ENCODE results near the gene DGCR6L.
"Not testable (repeated sequence)": the region's sequence is repeated elsewhere in the genome, so short reads cannot be mapped to it uniquely, and the experiment has no call there.

Gene DGCR6L

GRCh38 chr22:20275325-20275724 is 44.5 kb downstream of the DGCR6L start:
- not testable (repeated sequence) for H3K9me3 Mint-ChIP-seq; DNase-seq (ENCODE audit: low spot score in 2 of 2); H3K4me1 Mint-ChIP-seq; ATAC-seq (ENCODE audit: low read depth); H3K27me3 Mint-ChIP-seq; H3K27ac Mint-ChIP-seq; H3K4me3 Mint-ChIP-seq; H3K36me3 Mint-ChIP-seq

- not testable (repeated sequence) for H3K9me3 Mint-ChIP-seq; H3K4me1 Mint-ChIP-seq; H3K27me3 Mint-ChIP-seq; H3K36me3 Mint-ChIP-seq; ATAC-seq (ENCODE audit: low read depth); DNase-seq (ENCODE audit: low spot score in 2 of 2); H3K4me3 Mint-ChIP-seq; H3K27ac Mint-ChIP-seq
These were observed 45.5 kb downstream of the DGCR6L start for GRCh38 chr22:20274374-20274773.

DNA sequence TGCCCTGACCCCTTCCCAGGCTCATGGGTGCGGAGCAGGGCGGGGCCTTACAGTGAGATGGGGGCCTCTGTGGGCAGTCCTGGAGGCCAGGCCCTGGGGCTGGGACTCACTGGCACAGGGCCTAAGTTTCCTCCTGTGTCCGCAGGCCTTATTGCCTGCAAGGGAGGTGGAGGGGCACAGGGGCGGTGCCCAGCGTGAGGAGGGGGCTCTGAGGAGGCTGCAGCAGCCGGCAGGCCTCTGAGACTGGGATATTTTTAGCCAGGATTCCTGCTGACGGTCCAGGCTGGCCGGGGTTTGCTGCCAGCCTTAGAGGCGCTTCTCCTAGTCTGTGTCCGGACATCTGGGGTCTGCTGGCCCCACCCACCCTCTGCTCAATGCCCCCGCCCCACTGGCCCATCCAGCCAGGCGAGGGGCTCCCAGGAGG is 46.1 kb downstream of the DGCR6L start:
- no peak for ATAC-seq (ENCODE audit: low read depth)
- DNase-seq (ENCODE audit: low spot score in 2 of 2), result no peak
- Mint-ChIP-seq H3K4me1 (peaks cover under 1% of the 10 kb centered on the region), H3K4me3 (no peak overlapping the region), H3K36me3 (no peaks in the 10 kb centered on the region), H3K9me3 (no peaks in the 10 kb centered on the region), H3K27me3 (peaks cover 10% of the 10 kb centered on the region), H3K27ac (no peak overlapping the region)

GRCh38 chr22:20272700-20273099 is 47.2 kb downstream of the DGCR6L start:
- Mint-ChIP-seq H3K27me3 (peaks cover 10% of the 10 kb centered on the region), H3K9me3 (no peaks in the 10 kb centered on the region), H3K27ac (no peak overlapping the region), H3K36me3 (no peaks in the 10 kb centered on the region), H3K4me3 (no peak overlapping the region), H3K4me1 (peaks cover 3% of the 10 kb centered on the region)
- ATAC-seq (ENCODE audit: low read depth) (no peak), DNase-seq (ENCODE audit: low spot score in 2 of 2) (no peak)

DNA sequence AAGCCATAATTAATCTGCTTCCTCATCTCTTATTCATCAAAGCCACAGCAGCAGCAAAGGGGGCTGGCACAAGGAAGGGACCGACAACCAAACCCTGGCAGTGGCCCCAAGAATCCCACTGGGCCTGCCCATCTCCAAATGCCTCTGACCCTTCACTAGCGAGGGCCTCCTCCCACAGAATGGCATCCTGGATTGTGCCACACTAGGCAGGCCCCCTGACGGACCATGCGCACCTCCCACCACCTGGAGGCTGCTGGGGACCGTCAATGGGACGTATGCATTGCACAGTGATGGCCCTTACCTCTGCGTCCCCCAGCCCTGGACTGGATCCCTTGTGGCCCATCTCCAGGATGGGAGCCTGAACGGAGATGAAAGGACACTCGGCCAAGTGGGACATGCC is 47.7 kb downstream of the DGCR6L start:
- peaks cover 10% of the 10 kb centered on the region for H3K27me3 Mint-ChIP-seq
- H3K9me3 Mint-ChIP-seq, result no peaks in the 10 kb centered on the region
- H3K27ac Mint-ChIP-seq, result no peak overlapping the region
- no peak overlapping the region for H3K4me3 Mint-ChIP-seq
- DNase-seq (ENCODE audit: low spot score in 2 of 2) (no peak), ATAC-seq (ENCODE audit: low read depth) (no peak)
- H3K4me1 Mint-ChIP-seq, result peaks cover 3% of the 10 kb centered on the region
- no peaks in the 10 kb centered on the region for H3K36me3 Mint-ChIP-seq

DNA sequence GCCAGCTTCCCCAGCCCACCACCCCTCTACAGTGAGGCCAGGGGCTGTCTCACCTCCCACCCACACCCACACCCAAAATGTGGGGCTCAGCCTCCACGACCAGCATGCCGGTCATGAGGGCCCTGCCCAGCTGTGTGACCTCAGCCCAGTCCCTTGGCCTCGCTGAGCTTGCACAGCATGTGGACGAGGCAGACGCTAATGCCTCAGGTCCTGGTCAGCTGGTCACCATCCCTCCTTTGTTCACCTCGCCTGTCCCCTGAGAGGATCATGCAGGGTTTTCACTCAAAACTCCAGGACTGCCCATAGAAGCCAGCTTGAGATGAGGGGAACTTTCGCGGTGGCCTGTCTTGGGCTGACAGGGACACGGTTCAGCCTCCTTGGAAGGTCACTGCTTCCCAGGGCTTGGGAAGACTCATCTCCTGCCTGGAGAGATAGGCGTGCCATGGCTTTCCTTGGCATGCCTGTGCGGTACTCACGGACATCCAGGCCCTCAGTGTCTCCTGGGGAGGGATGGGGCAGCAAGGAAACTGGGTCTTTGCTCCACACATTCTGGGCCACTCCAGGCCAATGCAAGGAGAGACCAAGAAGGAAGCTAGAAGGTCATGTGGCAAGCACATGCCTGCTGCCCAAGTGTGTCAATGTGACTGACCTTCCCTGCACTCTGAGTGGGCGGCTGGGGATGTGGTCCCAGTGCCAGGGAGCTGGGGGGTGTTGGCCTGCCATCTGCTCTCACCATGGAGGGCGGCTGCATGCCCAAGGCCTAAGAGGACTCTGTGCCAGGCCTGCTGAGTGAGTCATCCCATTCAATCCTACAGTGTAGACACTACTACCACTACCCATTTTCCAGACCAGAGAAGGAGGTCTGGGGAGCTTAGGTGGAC is 48.5 kb downstream of the DGCR6L start:
- Mint-ChIP-seq H3K36me3 (no peaks in the 10 kb centered on the region), H3K27ac (no peak overlapping the region), H3K9me3 (no peaks in the 10 kb centered on the region), H3K27me3 (peaks cover 10% of the 10 kb centered on the region), H3K4me1 (peaks cover 3% of the 10 kb centered on the region), H3K4me3 (no peak overlapping the region)
- no peak for DNase-seq (ENCODE audit: low spot score in 2 of 2)
- no peak for ATAC-seq (ENCODE audit: low read depth)

DNA sequence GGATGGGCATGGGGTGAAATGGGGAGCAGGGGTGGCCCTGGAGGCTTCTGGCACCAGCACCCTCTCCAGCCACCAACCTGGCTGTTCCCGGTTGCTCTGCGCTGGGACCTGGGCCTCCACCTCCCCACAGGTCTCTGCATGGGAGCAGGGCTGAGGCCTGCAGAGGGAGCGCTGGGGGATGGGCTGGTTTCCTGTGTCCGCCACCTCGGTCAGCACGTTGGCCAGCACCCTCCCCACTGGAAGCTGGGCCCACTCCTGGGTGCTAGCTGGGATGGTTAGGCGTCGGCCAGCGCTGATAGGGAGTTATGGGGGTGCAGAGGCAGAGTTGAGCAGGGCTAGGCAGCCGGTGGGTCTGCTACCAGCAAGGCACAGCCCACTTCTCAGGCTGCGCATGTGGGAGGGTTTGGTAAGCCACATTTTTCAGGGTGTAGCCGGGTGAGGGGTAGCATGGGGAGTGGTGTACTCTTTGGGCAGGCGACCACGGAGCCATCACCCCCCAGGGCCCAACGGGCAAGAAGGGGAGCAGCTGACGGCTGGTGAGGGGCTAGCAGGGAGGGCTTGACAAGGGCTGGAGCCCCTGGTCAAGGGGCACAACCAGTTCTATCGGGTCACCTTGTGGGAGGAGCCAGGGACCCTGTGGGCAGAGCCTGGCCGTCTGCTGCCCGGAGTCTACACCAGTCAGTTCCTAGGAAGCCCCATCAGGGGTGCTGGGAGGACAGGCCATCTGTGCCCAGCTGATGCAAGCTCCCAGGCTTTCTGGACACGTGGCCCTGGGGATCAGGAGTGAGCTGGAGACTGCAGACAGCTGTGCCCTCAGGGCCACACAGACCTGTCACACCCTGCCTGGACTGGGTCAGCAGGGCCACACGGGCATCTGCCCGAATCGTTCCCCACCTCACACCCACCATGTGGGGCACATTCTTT is 49.4 kb downstream of the DGCR6L start:
- not testable (repeated sequence) for H3K27ac Mint-ChIP-seq; H3K9me3 Mint-ChIP-seq; H3K36me3 Mint-ChIP-seq; H3K4me3 Mint-ChIP-seq; DNase-seq (ENCODE audit: low spot score in 2 of 2); ATAC-seq (ENCODE audit: low read depth); H3K4me1 Mint-ChIP-seq
- H3K27me3 Mint-ChIP-seq, result peaks cover 12% of the 10 kb centered on the region

GRCh38 chr22:20269673-20270072 is 50.2 kb downstream of the DGCR6L start:
- not testable (repeated sequence) for H3K4me3 Mint-ChIP-seq, H3K4me1 Mint-ChIP-seq

DNA sequence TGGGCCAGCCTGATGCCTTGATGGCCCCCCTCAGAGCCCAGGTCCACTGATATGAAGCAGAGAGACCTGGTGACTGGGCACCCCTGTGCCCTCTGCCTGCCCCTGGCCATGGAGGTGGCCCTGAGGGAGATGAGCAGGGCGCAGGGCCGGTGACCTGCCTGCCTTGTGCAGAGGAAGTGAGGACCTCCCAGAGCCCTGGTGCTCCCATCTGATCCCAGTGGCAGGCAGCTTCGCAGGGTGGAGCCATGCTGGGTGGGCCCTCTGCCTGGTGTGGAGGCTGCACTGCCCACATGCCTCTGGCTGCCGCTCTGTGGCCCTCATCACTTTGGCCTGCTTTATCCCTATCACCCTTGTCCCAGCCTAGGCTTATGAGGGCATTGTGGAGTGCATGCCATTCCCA is 50.7 kb downstream of the DGCR6L start:
- not testable (repeated sequence) for H3K27ac Mint-ChIP-seq; H3K36me3 Mint-ChIP-seq; H3K9me3 Mint-ChIP-seq; DNase-seq (ENCODE audit: low spot score in 2 of 2); H3K4me1 Mint-ChIP-seq; ATAC-seq (ENCODE audit: low read depth)
- peak overlapping the region; percentile 81 for H3K4me3 Mint-ChIP-seq
- H3K27me3 Mint-ChIP-seq, result peaks cover 14% of the 10 kb centered on the region

More at GRCh38 chr22:20269673-20270072, 50.2 kb downstream of the DGCR6L start:
- not testable (repeated sequence) for H3K36me3 Mint-ChIP-seq; H3K9me3 Mint-ChIP-seq; H3K27ac Mint-ChIP-seq; DNase-seq (ENCODE audit: low spot score in 2 of 2); ATAC-seq (ENCODE audit: low read depth)
- H3K27me3 Mint-ChIP-seq, result peaks cover 12% of the 10 kb centered on the region

DNA sequence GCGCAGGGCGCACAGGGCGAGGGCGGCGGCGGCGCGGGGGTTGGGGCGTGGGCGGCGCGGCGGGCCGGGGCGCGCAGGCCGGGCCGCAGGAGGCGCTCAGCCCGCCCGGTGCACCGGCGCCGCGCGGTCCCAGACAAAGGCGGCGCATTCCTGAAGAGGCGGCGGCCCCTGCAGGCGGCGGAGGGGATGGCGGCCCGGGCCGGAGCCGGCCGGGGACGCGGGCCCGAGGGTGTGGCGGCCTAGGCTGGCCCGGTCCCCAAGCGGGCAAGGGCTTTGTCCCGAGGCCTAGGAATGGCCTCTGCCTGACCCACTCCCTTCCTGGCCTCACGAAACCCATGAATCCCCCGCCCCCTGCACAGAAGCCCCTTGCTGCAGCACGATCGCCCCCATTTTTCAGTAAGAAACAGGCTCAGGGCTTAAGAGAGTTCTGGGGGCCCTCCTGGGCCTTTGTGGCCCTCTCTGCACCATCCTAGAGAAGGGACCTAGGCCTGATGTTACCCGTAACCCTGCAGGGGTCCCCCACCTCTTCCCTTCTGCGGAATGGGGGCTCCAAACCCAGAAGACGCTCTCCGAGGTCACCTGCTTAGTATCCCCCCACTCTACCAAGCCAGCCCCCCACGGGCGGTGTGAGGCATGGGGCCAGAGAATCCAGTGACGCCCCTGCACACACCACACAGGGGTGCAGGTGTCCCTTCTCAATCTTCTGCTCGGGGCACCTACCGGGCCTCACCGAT is 51.4 kb downstream of the DGCR6L start, which contains the start of gene RTN4R:
RTN4R (minus strand) TSS at position 40 of the 734 bp plus-strand sequence. CDS start 226 bp downstream, outside the sequence.
- H3K36me3 Mint-ChIP-seq, result no peaks in the 10 kb centered on the region
- peak; percentile 34 to 59 for DNase-seq (ENCODE audit: low spot score in 2 of 2)

GRCh38 chr22:20267441-20268278 is 52.2 kb downstream of the DGCR6L start:
- peaks cover 12% of the 10 kb centered on the region for H3K27me3 Mint-ChIP-seq
- H3K36me3 Mint-ChIP-seq, result no peaks in the 10 kb centered on the region
- H3K27ac Mint-ChIP-seq, result no peak overlapping the region
- peak overlapping the region; percentile 54 for H3K4me3 Mint-ChIP-seq
- DNase-seq (ENCODE audit: low spot score in 2 of 2) (no peak), ATAC-seq (ENCODE audit: low read depth) (no peak)
- peaks cover 3% of the 10 kb centered on the region for H3K4me1 Mint-ChIP-seq
- no peaks in the 10 kb centered on the region for H3K9me3 Mint-ChIP-seq

More for the DNA sequence above, 51.4 kb downstream of the DGCR6L start, which contains the start of gene RTN4R:
- peak; percentile 89 for ATAC-seq (ENCODE audit: low read depth)
- Mint-ChIP-seq H3K27me3 (peaks cover 14% of the 10 kb centered on the region), H3K4me3 (peak within 1 kb of the TSS; percentile 81), H3K27ac (no peak within 1 kb of the TSS), H3K9me3 (no peaks in the 10 kb centered on the region), H3K4me1 (peaks cover 3% of the 10 kb centered on the region)

DNA sequence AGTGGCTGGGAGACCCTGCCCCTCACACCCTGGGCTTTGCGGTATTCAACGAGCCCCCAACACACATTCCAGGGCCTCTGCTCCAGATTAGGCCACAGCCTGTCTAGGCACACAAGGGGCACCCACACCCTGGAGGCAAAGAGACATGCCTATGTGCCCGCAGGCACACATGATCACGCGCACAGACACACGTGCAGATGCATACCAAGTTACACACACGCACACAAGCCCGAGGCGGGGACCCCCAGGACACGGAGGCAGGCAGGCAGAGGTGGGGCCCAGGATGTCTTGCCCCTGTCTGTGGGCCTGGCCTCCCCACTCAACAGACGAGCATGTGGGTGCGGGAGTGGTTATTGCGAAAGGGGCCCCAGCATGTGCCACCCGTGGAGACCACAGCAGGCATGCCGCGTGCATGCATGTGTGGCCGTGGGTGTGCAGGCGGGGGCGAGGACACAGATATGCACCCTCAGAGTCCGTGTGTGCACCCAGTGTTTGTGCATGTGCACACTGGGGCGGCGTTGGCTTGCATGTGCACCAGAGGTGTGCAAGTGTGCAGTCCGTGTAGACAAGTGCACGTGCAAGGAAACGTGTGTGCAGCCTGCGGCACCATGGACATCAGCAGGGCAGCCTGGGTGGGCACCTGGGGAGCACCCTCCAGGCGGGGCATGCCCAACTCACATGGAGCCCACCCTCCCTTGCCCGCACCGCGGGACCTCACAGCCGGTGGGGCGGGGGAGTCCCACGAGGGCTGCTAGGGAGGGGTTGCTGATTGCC is 53.0 kb downstream of the DGCR6L start:
- DNase-seq (ENCODE audit: low spot score in 2 of 2); H3K36me3 Mint-ChIP-seq; H3K9me3 Mint-ChIP-seq; ATAC-seq (ENCODE audit: low read depth); H3K27ac Mint-ChIP-seq; H3K4me1 Mint-ChIP-seq: not testable (repeated sequence)
- H3K4me3 Mint-ChIP-seq, result peak overlapping the region; percentile 54
- peaks cover 12% of the 10 kb centered on the region for H3K27me3 Mint-ChIP-seq

Measured in memory B cell (primary cell).